Suprapubic skin (tissue), 3 donors: ENCODE results near the gene FGD5.

Experiments
- EP300 ChIP-seq: sonication (generic); formaldehyde crosslinking; IDR thresholded peaks from one replicate; pipeline ENCODE4 v1.6.1; 2017; ENCODE audit warnings: antibody characterized with exemption
- POLR2A ChIP-seq, 2 donors: fragments of 450-650 bp; IDR thresholded peaks; one replicate each; pipeline ENCODE4 v1.6.1; 2017; ENCODE audit warnings: antibody characterized with exemption in 2 of 2, mild to moderate bottlenecking in 2 of 2, moderate library complexity in 2 of 2
- TF ChIP-seq, protein P1 (sequence below), 2 donors: fragments of 200-600 bp in 1 of 2; fragments of 450-650 bp in 1 of 2; sonication (generic) in 1 of 2; IDR thresholded peaks; one replicate each; pipeline ENCODE4 v1.5.1; 2016 to 2019; ENCODE audit warnings: antibody characterized with exemption in 2 of 2, mild to moderate bottlenecking in 1 of 2, moderate library complexity in 1 of 2

- TF ChIP-seq, protein P1, sequence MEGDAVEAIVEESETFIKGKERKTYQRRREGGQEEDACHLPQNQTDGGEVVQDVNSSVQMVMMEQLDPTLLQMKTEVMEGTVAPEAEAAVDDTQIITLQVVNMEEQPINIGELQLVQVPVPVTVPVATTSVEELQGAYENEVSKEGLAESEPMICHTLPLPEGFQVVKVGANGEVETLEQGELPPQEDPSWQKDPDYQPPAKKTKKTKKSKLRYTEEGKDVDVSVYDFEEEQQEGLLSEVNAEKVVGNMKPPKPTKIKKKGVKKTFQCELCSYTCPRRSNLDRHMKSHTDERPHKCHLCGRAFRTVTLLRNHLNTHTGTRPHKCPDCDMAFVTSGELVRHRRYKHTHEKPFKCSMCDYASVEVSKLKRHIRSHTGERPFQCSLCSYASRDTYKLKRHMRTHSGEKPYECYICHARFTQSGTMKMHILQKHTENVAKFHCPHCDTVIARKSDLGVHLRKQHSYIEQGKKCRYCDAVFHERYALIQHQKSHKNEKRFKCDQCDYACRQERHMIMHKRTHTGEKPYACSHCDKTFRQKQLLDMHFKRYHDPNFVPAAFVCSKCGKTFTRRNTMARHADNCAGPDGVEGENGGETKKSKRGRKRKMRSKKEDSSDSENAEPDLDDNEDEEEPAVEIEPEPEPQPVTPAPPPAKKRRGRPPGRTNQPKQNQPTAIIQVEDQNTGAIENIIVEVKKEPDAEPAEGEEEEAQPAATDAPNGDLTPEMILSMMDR (IDR thresholded peaks at IDR 0.05), result no peak
- TF ChIP-seq POLR2A (IDR thresholded peaks at IDR 0.05) (no peak), EP300 (no peak)
Observed at GRCh38 chr3:14796403-14797077, 22.2 kb upstream of the FGD5 start.
